Germinal center (tissue), 1 donor: ENCODE data around the gene PALD1.
"Not testable (repeated sequence)": the region's sequence is repeated elsewhere in the genome, so short reads cannot be mapped to it uniquely, and the experiment has no call there.

Experiments
- DNase-seq: peaks from one replicate; pipeline ENCODE4 v3.0.0; 2012; ENCODE audit warnings: mixed read lengths, low spot score

PALD1 gene

DNA sequence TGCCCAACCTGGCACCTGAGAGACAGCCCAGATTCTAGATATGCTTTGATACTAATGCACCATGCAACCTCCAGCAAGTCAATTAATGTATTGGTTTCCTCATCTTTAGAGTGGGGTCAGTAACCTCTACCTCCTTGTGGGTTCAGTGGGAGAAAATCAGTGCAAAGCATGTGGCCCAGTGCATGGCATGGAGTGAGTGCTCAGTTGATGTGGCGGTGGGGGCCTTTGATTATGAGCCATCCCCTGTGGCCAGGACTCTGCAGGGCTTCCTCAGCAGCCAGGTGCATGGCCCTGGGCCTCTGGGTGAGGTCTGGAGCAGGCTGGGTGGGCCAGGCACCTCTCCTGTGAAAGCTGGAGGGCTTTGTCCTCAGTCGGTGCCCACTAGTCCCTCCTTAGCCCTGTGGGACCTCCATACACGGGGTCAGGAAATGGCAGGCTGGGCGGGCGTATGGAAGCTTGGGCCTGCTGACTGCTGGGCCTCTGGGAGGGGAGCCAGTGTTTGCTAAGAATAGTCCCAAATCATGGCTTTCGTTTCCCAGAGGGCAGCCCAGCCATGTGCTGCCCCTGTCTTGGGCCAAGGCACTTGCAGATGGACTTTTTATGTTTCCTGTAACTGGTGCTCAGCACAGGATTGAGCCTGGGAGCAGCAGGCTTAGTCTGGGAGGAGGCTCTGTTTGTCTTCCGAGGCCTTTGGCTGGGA lies 3.4 kb downstream of the PALD1 start:
- no peak for DNase-seq

DNA sequence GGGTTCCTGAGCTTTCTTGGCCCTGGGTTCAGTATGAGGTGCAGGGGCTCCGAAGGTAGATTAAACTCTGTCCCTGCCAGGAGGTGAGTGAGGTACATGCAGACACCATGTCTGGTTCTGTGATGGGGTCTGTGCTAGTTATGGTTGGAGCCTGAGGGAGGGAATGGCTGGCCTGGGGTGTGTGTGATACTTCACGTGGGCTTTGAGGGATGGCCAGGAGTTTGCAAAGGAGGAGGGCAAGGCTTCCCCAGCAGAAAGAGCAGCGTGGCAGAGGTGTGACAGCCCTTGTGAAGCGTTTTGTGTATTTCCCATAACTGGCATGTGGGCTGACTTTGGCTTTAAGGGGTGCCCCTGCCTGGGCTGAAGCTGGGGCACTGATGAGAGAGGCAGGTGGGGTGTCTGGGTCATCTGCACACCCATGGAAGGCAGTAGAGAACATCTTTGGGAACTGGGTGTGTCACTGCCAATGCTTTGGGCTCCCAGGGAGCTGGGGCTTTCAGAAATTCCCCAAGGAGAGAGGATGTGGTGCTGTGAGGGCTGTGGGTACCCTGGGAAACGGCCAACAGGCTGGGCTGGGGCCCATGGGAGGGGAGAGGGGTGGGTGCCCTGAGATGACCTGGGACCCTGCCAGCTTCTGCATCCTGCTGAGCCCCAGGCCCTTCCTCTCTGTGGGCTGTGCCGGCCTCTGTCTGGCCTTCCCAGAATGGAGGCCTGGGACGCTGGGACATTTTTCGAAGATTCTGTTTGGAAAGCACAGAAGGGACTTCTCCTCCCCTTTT lies 4.6 kb downstream of the PALD1 start:
- no peak for DNase-seq

DNA sequence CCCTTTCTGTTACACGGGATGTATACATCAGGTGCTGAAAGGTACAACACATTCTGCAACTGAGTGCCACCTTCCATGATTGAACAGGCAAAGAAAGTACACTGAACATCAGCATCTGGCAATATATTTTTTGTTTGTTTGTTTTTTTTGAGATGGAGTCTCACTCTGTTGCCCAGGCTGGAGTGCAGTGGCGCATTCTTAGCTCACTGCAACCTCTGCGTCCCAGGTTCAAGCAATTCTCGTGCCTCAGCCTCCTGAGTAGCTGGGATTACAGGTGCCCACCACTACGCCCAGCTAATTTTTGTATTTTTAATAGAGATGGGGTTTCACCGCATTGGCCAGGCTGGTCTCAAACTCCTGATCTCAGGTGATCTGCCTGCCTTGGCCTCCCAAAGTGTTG lies 5.3 kb downstream of the PALD1 start:
- DNase-seq: not testable (repeated sequence)

DNA sequence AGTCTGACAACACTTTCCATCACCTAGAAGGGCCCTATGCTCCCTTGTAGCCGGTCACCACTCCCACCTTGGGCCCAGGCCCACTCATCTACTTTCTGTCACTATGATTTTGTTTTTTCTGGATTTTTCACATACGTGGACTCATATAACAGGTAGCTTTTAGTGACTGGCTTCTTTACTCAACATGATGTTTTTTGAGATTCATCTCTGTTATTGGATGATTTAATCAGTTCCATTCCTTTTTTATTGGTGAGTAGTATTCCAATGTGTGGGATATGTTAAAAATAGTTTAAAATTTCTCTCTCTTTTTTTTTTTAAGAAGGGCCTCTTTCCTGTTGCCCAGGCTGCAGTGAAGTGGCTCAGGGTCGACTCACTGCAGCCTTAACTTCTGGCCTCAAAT lies 9.3 kb downstream of the PALD1 start:
- DNase-seq: no peak

DNA sequence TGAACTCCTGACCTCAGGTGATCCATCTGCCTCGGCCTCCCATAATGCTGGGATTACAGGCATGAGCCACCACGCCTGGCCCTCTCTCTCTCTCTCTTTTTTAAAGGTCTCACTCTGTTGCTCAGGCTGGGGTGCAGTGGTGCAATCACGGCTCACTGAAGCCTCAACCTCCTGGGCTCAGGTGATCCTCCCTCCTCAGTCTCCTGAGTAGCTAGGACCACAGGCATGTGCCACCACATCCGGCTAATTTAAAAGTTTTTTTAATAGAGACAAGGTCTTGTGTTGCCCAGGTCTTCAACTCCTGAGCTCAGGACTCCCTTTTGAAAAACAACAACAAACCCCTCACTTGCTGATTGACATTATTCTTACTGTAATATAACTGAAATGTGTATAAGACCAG lies 11.6 kb downstream of the PALD1 start:
- DNase-seq: no peak

DNA sequence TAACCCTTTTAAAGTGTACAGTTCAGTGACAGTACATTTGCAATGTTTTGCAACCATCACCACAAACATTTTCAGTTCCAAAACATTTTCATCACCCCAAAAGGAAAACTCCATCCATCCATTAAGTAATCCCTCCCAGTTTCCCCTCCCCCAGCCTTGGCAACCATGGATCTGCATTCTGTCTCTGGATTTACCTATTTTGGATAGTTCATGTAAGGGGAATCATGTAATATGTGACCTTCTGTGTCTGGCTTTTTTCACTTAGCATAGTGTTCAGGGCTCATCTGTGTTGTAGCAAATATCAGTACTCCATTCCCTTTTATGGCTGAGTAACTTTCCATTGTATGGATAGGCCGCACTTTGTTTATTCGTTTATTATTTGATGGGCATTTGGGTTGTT lies 13.0 kb downstream of the PALD1 start:
- DNase-seq: no peak

DNA sequence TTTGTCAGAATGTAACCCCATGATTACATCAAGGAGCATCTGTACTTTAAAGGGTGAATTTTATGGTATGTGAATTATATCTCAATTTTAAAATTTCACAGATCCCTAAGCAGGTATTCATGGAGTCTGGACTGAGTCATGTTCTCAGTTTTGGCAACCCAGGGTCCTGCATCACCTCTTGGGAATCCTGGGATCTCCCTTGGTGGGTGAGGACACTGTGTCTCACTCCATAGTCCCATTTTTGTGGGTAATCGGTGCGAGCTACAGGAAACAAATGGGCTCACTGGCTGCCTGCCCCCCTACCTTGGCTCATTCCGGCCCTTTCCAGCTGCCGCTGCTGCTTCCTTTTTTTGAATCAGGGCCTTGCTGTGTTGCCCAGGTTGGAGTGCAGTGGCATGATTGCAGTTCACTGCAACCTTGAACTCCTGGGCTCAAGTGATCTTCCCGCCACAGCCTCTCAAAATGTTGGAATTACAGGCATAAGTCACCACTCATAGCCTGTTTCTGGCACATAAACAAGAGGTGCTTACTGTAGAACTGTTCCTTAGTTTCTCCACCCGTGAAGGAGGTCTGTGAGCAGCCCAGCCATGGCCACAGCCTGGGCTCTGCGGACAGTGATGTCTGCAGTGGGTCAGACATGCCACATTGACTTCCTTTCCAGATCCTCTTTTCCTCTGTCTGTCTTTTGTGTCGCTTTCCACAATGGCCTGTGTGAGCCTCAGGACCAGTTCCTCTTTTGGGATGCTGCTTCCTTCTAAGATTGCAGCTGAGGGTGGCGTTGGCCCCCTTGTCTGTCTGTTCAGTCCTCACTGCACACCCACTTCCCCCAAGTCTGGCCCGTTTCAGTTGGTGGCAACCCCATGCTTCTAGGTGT lies 14.5 kb downstream of the PALD1 start:
- peak; percentile 81 for DNase-seq

DNA sequence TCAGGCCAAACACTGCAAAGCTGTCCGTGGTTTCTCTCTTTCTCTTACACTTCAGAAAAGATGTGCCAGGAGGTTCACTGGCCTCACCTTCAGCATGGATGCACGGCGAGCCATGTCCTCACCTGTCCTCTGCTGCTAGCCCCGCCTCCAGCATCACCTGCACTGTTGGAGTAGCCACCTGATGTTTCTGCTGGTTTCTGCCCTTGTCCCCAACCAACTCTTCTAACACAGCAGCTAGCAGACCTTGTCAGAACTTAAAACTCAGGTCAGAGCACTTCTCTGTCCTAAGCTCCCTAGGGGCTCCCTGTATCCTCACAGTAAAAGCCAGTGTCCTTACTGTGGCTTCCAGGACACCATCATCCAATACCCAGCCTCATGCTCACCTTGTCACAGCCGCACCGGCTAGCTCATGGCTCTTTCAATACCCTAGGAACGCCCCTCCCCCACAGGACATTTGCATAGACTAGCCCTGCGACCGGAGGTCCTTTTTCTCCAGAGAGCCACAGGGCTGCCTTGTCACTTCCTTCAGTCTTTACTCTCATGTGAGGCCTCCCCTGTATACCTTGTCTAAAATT lies 15.2 kb downstream of the PALD1 start:
- DNase-seq: peak; percentile 79

DNA sequence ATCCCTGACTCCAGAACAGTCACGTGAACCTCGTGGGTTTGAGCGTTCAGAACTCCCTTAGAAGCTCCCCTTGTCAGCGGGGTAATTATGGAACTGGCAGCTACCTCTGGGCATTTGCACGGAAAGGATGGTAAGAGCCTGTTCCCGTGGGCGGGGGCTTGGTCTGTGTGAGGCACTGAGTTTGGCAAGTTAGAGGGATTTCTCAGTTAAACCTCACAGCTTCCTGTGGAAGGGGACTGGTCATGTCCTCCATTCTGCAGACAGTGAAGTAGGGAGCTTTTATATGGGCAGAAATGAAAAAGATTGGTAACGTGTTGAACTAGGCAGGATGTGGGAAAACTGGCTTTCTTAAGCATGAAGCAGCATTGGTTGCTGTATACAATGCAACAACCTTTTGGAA lies 16.0 kb downstream of the PALD1 start:
- no peak for DNase-seq

DNA sequence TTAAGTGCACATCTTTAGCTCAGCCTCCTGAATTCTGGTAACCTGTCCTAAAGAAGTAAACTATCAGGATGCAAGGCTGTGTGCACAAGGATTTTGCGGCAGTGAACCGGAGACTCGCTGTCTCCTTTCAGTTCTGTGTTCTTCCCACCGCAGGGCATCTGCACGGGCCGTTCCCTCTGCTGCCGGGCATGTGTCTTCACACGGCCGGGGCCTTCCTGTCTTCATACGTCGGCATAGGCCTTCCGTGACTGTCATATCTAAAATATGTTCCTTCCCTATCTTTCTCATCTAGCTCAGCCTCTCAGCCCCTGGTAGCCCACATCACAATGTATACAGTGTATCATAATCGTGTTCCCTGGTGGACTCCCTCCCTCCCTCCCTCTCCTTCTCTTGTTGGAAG lies 16.4 kb downstream of the PALD1 start:
- DNase-seq: no peak

DNA sequence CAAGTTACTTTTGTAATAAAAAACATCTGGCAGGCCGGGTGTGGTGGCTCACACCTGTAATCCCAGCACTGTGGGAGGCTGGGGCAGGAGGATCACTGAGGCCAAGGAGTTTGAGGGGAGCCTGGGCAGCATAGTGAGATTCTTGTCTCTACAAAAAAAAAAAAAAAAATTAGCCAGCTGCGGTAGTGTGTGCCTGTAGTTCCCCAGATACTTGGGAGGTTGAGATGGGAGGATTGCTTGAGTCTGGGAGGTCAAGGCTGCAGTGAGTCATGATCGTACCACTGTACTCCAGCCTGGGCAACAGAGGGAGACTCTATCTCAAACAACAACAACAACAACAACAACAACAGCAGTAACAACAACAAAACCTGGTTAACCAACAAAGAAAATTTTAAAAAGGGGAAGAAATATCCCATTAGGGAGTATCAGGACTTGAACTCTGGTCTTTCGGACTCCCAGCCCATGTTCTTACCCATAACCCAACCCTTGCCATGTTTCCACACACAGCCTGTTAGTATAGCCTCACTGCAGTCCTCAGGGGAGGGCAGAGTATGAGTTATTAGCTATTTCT lies 17.2 kb downstream of the PALD1 start:
- no peak for DNase-seq

DNA sequence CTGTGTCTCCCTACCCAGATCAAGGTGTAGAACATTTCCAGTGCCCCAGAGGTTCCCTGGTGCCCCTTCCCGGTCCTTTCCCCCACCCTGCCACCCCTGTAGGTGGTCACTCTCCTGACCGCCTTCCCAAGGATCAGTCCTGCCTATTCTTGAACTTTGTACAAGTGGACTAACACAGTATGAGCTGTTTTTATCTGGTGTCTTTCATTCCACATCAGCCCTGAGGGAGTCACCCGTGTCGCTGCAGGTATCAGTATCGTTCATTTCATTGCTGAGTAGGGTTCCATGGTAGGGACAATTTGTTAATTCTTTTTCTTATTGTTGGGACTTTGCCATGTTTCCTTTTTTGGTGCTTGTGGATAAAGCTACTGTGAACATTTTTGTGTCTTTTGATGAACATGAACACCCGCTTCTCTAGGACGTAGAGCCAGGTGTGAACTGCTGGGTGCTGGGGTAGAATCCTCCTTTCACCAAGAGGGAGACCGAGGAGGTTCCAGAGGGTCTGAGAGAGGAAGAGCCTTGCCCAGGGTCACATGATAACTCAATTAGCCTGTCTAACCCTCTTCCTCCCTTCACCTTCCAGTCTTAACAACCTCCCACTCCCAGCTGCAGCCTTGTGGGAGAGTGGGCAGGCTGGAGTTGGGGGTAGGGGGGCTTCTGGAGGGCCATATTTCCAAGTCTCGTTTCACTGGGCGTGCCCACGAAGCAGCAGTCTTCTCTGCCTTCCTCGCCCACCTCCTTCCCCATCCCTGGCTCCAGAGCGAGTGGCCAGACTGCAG lies 18.0 kb downstream of the PALD1 start:
- DNase-seq: no peak

DNA sequence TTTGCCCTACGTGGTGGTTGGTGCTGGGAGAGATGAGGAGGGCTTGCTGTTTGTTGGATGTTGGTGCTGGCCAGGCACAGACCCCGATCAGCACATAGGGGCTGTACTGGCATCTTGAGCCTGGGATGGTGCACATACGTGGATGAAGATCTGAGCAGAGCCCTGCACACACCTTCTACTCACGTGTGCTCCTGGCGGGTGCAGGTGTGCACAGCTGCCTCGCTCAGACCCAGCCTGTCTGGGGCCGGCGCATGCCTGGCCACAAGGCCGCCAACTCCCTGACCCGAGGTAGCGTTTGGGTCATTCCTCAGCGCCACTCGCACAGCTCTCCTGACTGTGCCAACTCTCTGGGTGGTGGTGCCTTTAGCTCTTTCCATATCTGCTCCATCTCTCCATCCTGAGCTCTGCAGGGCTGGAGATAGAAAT lies 18.6 kb downstream of the PALD1 start:
- DNase-seq: no peak

DNA sequence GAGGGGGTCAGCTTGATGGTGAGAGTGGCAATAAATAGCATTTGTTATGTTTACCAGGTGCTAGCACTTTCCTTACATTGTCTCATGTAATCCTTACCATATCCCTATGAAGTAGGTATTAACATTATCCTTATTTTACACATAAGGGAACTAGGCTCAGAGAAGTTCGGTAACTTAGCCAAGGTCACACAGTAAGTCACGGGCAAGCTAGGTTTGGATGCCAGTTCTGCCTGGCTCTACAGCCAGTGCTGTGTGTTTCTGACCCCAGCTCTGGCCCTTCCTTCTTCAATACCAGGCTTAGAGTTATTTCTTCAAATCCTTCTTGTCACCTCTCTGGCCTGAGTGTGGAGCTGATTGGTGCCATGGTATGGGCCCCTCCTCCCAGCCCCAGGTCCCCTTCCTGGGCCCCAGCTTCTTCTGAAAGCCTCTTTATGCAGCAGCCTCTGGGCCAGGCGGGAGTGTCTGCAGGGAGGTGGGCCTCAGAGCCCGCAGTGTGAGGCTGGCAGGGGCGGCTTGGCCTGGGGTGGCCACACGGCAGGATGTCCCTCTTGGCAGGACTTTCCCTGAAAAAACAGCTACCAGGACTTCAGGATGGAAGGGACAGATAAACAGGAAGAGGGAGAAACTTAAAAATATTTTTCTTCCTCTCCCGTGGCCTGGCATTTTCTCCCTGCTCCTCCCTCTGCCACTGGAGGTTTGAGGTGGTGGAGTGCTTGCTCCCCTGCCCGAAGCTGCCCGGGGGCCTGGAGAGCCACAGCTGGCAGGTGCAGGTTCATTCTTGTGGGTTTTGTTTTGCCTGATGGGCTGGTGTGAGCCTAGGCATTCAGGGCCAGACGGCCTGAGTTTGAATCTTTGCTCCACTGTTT lies 20.6 kb downstream of the PALD1 start:
- DNase-seq: no peak

DNA sequence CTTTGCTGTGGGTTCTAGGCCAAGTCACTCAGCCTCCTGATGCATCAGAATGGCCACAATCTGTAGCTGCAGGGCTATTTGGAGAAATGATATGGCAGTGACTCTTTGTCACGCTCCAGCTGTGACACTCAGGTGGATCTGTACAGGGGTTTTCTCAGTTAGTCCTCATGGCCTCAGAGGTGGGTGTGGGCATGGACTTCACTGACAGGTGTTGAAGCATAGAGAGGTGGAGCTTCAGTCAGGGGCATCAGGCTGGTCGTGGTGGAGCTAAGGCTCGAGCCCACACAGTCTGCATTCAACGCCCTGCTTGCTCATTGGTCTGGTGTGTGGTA lies 21.2 kb downstream of the PALD1 start:
- peak; percentile 41 for DNase-seq

DNA sequence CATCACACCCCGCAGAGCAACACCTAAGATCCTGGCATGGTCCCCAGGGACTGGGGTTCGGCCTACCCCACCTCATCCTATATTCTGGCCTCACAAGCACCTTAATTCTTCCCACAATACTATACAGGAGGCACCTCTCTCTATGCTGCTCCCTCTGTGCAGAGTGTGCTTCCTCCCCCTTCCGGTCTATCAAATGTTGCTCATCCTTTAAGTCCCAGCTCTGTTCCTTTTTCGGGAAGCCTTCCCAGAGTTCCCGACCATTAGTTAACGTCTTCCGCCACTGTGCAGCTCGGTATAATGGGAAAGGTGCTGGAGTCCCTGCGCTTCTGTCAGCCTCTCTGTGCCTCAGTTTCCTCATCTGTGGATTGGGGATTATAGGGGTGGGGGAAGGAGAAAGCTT lies 21.8 kb downstream of the PALD1 start:
- DNase-seq: no peak

DNA sequence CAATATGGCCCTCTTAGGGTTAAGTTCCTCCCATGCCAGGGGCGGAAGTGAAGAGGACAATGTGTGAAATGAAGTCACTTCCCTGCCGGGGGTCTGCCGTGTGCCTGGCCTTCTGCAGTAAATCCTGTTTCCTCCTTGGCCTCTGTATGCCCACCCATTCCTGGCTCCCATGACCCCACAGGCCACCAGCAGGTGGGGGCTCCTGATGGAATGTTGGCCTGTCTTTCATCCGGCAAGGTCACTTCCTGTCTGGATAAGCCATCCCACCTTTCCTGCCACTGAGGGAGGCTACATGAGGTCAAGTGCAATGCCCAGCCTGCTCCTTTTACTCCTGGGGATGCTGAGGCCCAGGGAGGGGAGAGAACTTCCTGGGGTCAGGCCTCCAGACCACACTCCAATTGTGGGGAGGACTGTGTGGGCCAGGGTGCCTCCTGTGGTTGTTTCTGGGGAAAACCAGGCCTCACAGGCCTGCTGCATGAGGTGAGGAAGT lies 22.3 kb downstream of the PALD1 start:
- DNase-seq: no peak

DNA sequence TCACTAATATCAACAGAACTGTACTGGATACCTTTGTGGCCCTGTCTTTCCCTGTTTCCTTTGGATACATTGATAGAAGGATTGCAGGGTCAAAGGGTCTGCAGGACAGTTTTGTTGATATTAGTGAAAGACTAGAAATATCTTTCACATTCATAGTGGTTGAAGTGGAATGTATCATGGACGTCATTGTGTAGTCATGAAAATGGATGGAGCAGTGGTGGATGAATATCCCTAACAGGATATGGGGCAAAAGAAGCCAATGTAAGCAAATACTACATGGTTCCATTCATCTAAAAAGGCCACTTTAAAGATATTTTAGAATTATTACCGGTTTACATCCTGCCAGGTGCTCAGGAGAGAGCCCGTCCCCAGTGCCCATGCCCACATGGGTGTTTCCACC lies 23.8 kb downstream of the PALD1 start:
- no peak for DNase-seq

DNA sequence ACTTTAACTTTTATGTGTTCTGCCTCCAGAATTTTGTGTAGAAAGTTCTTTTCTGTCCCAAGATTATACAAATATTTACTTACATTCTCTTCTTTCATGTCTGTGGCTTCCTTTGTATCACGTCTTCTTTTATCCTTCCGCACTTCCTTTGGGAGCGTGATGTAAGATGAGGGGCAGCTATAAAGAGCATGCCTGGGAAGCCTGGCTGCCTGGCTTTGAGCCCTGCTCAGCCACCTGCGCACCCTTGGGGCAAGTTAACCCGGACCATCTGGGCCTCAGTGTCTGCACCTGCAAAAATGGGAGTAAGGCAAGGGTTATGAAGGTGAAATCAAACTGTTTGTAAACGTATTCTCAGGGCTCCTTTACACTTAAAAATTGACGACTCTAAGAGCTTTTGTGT lies 25.2 kb downstream of the PALD1 start:
- DNase-seq: no peak
